Embryonic facial prominence (tissue), 1 donor: ENCODE measurements around the gene GPRIN1.
A peak's percentile ranks its signal among the peaks of the same experiment; 100 is the strongest.
"Not testable (repeated sequence)": the region's sequence is repeated elsewhere in the genome, so short reads cannot be mapped to it uniquely, and the experiment has no call there.

Experiments
- DNase-seq: peaks from one replicate; pipeline ENCODE4 v3.0.0-alpha.2; 2016; ENCODE audit errors: extremely low spot score

The GPRIN1 gene

GRCh38 chr5:176597417-176598389 is 12.3 kb downstream of the GPRIN1 start:
- no peak for DNase-seq

GRCh38 chr5:176596689-176597416 is 13.1 kb downstream of the GPRIN1 start:
- no peak for DNase-seq

GRCh38 chr5:176596069-176596644 is 13.8 kb downstream of the GPRIN1 start:
- DNase-seq: no peak

GRCh38 chr5:176595386-176595943 is 14.5 kb downstream of the GPRIN1 start:
- DNase-seq: no peak

- DNase-seq: no peak
These were observed 15.4 kb downstream of the GPRIN1 start for GRCh38 chr5:176594554-176594953.

- DNase-seq: no peak
These were observed 16.6 kb downstream of the GPRIN1 start for GRCh38 chr5:176593273-176593869.

GRCh38 chr5:176592573-176592972 is 17.4 kb downstream of the GPRIN1 start:
- no peak for DNase-seq

- not testable (repeated sequence) for DNase-seq
These were observed 18.3 kb downstream of the GPRIN1 start for GRCh38 chr5:176591667-176592066.

GRCh38 chr5:176590035-176590717 is 19.8 kb downstream of the GPRIN1 start:
- no peak for DNase-seq

GRCh38 chr5:176589039-176589769 is 20.8 kb downstream of the GPRIN1 start:
- no peak for DNase-seq

GRCh38 chr5:176588297-176588696 is 21.7 kb downstream of the GPRIN1 start:
- no peak for DNase-seq

GRCh38 chr5:176587398-176587797 is 22.6 kb downstream of the GPRIN1 start:
- DNase-seq: no peak

- no peak for DNase-seq
These were observed 26.9 kb downstream of the GPRIN1 start for GRCh38 chr5:176583076-176583475.

GRCh38 chr5:176581361-176581760 is 28.6 kb downstream of the GPRIN1 start:
- DNase-seq: no peak

GRCh38 chr5:176579323-176579722 is 30.6 kb downstream of the GPRIN1 start:
- no peak for DNase-seq

GRCh38 chr5:176578391-176578808 is 31.6 kb downstream of the GPRIN1 start:
- DNase-seq: peak; percentile 29

GRCh38 chr5:176577312-176578176 is 32.4 kb downstream of the GPRIN1 start:
- DNase-seq: no peak

GRCh38 chr5:176575488-176576422 is 34.2 kb downstream of the GPRIN1 start:
- no peak for DNase-seq
